GM12875 (cell line): ENCODE measurements around the gene MACROD1.

Source experiments
- H3K4me3 ChIP-seq: one replicate; pipeline ENCODE4 v1.5.1; 2011; ENCODE audit warnings: low read depth, low read length, control low read depth
- TF ChIP-seq, protein P1 (sequence below): IDR thresholded peaks from 2 replicates; pipeline ENCODE4 v1.5.1; 2011; ENCODE audit warnings: low read depth, mild to moderate bottlenecking, control low read depth, inconsistent platforms, low read length, moderate library complexity, borderline replicate concordance; ENCODE audit not compliant: insufficient read depth

Gene MACROD1

DNA sequence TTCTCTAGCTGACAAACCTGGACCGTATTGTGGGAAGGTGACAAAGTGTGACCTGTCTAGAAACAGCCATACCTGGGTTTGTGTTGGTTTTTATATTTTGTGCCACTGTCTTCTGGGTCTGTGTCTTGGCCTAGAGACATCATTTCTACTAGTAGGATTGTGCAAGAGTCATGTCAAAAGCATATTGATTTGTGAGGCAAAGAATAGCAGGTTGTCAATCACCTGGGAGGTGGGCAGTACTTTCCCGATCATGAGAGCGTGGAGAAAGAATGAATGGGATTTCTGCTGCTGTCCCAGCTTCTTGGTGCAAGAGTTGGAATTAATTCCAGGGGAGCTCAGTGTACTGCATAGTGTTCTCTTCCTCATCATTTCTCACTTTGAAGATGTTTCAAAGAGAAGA is 35.6 kb upstream of the MACROD1 start:
- TF ChIP-seq, protein P1, sequence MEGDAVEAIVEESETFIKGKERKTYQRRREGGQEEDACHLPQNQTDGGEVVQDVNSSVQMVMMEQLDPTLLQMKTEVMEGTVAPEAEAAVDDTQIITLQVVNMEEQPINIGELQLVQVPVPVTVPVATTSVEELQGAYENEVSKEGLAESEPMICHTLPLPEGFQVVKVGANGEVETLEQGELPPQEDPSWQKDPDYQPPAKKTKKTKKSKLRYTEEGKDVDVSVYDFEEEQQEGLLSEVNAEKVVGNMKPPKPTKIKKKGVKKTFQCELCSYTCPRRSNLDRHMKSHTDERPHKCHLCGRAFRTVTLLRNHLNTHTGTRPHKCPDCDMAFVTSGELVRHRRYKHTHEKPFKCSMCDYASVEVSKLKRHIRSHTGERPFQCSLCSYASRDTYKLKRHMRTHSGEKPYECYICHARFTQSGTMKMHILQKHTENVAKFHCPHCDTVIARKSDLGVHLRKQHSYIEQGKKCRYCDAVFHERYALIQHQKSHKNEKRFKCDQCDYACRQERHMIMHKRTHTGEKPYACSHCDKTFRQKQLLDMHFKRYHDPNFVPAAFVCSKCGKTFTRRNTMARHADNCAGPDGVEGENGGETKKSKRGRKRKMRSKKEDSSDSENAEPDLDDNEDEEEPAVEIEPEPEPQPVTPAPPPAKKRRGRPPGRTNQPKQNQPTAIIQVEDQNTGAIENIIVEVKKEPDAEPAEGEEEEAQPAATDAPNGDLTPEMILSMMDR = no peak

GRCh38 chr11:64198511-64198910 is 32.6 kb upstream of the MACROD1 start:
- TF ChIP-seq, protein P1 = no peak
- H3K4me3 ChIP-seq = no peak overlapping the region

More for the DNA sequence above, 35.6 kb upstream of the MACROD1 start:
- H3K4me3 ChIP-seq = no peak overlapping the region

GRCh38 chr11:64196626-64197025 is 30.7 kb upstream of the MACROD1 start:
- TF ChIP-seq, protein P1 = no peak
- H3K4me3 ChIP-seq = no peak overlapping the region

- TF ChIP-seq, protein P1 = no peak
- H3K4me3 ChIP-seq = no peak overlapping the region
Observed at GRCh38 chr11:64192434-64192833, 26.5 kb upstream of the MACROD1 start.

DNA sequence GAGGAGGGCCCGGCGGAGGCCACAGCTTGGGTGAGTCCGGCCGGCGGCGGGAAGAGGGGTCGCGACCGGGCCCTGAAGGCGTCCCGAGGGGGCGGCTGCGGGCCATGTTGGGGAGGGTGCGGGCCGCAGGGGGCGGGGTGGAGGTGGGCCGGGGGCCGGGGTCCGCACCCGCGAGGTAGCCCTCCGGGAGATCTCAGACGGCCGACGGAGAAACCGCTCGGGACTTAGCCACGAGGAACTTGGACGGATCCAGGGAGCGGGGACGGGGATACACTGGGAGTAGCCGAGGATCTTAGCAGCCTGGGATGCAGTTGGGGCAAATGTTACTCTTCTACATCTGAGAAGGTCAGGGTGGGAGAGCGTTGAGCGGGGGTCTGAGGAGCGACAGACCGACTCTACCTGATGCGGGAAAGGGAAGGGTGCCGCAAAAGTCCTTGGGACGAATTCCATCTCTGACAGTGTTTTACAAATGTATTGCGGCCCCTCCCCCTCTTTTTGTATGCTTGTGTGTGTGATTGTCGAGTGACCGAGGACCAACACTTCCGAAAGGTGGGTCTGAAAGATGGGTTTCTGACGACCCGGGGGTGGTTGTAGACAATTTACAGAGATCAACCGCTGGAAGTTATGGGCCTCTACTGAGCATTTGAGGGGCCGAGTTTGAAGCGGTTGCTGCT is 20.7 kb upstream of the MACROD1 start:
- TF ChIP-seq, protein P1 = no peak
- H3K4me3 ChIP-seq = no peak overlapping the region

GRCh38 chr11:64185693-64186491 is 20.0 kb upstream of the MACROD1 start, which contains the start of gene STIP1:
Gene STIP1, plus strand, starts transcription at chr11:64186171. Its CDS starts 91 bp downstream, at chr11:64186262.
- peak within 1 kb of the TSS; percentile 81 for H3K4me3 ChIP-seq
- TF ChIP-seq, protein P1 = peak; percentile 53
